ENCODE data around the gene RUSC1.

RUSC1 gene

DNA sequence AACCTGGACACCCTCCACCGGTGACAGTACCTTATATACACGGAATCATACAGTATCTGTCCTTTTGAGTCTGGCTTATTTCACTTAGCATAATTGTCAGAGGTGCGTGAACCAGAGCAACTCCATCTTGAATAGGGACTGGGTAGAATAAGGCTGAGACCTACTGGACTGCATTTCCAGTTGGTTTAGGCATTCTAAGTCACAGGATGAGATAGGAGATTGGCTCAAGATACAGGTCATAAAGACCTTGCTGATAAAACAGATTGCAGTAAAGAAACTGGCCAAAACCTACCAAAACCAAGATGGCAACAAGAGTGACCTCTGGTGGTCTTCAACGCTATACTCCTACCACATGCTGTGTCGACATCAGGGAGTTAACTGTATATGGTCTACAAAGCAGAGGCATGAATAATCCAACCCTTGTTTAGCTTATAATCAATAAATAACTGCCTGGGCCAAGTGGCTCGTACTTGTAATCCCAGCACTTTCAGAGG is 13.4 kb upstream of the RUSC1 start:
- peaks cover 3% of the 10 kb centered on the region for H3K79me2 ChIP-seq
- no peak overlapping the region for H3K9ac ChIP-seq
- H2AFZ ChIP-seq, result no peak overlapping the region
- H3K9me3 ChIP-seq (ENCODE audit: control insufficient read depth, low read length), result no peaks in the 10 kb centered on the region
- H3K4me1 ChIP-seq, result peaks cover 4% of the 10 kb centered on the region
- no peaks in the 10 kb centered on the region for H3K27me3 ChIP-seq (ENCODE audit: control insufficient read depth, insufficient read depth, low read length)
- TF ChIP-seq, protein P1, sequence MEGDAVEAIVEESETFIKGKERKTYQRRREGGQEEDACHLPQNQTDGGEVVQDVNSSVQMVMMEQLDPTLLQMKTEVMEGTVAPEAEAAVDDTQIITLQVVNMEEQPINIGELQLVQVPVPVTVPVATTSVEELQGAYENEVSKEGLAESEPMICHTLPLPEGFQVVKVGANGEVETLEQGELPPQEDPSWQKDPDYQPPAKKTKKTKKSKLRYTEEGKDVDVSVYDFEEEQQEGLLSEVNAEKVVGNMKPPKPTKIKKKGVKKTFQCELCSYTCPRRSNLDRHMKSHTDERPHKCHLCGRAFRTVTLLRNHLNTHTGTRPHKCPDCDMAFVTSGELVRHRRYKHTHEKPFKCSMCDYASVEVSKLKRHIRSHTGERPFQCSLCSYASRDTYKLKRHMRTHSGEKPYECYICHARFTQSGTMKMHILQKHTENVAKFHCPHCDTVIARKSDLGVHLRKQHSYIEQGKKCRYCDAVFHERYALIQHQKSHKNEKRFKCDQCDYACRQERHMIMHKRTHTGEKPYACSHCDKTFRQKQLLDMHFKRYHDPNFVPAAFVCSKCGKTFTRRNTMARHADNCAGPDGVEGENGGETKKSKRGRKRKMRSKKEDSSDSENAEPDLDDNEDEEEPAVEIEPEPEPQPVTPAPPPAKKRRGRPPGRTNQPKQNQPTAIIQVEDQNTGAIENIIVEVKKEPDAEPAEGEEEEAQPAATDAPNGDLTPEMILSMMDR (IDR thresholded peaks at IDR 0.05), result no peak
- H3K27ac ChIP-seq, result no peak overlapping the region
- no peak overlapping the region for H3K4me3 ChIP-seq (ENCODE audit: low read depth, low read length)
- no peak overlapping the region for H3K4me2 ChIP-seq (ENCODE audit: low read length)
- no peaks in the 10 kb centered on the region for H3K36me3 ChIP-seq (ENCODE audit: control insufficient read depth, insufficient read depth, low read length)

DNA sequence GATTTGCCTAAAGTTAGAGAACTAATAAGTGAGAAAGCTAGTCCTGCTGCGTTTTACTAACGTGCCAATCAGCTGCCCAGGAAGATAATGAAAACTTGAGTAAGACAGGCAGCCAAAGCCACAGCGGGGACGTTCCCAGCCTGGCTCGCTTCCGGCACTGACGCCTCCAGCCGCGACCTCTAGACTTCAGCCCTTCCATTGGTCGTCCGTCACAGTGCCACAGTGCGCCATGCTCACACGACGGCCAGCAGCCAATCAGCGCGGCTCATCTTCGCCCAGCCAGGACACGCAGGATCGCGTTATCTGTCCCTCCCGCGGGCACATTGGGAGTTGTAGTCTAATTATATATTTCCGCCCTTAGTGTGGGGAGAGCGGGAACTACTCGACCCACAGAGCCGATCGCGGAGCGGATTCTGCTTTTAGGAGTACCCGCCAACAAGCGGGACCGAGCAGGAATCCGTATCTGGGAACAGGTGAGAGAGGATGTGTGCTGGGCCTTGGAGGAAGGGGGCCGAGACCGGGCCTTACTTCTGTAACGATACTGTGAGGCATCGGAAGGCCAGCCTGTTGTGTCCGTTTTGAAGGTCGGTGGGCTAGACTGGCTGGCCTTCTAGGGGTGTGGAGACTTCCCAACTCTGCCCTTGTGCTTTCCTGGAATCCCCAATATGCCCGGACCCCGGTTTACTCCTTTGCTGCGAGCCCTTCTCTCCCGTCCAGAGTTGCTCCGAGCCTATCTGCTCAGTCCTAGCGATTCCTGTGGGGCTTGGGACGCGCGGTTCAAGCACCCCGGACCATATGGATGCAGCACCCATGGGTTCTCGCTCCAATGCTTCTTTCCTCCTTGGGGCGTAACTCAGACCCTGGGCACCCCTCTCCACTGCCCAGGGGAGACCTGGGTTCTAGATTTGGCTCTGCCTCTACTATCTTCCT is 11.9 kb upstream of the RUSC1 start, which contains the start of gene FDPS:
FDPS (plus strand) TSS at position 374 of the 930 bp plus-strand sequence. CDS start 924 bp downstream, outside the sequence.
- Histone ChIP-seq H3K79me2 (peaks cover 3% of the 10 kb centered on the region), H3K9ac (peak within 1 kb of the TSS; percentile 57)
- TF ChIP-seq, protein P1 (IDR thresholded peaks at IDR 0.05), result no peak

DNA sequence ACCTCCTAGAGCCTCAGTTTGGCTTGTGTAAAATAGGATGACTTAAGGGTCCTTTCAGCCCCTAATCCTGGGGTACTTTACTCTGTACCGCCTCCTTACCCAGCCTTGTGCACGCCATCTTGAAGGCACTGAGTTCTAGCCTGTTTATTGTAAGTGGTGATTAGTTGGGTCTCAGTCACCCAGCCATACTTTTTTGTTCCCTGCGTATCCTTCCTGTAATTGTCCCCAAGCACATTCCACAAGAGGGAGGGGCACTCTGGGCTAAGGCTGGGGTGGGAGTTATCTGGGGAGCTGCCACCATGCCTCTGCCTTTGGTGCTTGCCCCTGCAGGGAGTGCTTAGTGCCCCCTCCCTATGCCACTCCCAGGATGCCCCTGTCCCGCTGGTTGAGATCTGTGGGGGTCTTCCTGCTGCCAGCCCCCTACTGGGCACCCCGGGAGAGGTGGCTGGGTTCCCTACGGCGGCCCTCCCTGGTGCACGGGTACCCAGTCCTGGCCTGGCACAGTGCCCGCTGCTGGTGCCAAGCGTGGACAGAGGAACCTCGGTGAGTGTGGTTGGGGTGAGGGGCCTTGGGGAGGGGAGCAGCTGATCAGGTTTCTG is 11.2 kb upstream of the RUSC1 start:
- Histone ChIP-seq H3K4me1 (peaks cover 4% of the 10 kb centered on the region), H3K36me3 (ENCODE audit: control insufficient read depth, insufficient read depth, low read length) (no peaks in the 10 kb centered on the region), H3K9me3 (ENCODE audit: control insufficient read depth, low read length) (no peaks in the 10 kb centered on the region), H3K4me3 (ENCODE audit: low read depth, low read length) (peak overlapping the region; percentile 98), H3K27me3 (ENCODE audit: control insufficient read depth, insufficient read depth, low read length) (no peaks in the 10 kb centered on the region), H3K27ac (peak overlapping the region; percentile 90), H3K9ac (no peak overlapping the region), H3K79me2 (peaks cover 3% of the 10 kb centered on the region), H2AFZ (no peak overlapping the region), H3K4me2 (ENCODE audit: low read length) (peak overlapping the region; percentile 90)
- TF ChIP-seq, protein P1 (IDR thresholded peaks at IDR 0.05), result no peak

More for the DNA sequence above, 11.9 kb upstream of the RUSC1 start, which contains the start of gene FDPS:
- H3K27me3 ChIP-seq (ENCODE audit: control insufficient read depth, insufficient read depth, low read length), result no peaks in the 10 kb centered on the region
- peak within 1 kb of the TSS; percentile 98 for H3K4me3 ChIP-seq (ENCODE audit: low read depth, low read length)
- H3K36me3 ChIP-seq (ENCODE audit: control insufficient read depth, insufficient read depth, low read length), result no peaks in the 10 kb centered on the region
- H3K27ac ChIP-seq, result peak within 1 kb of the TSS; percentile 90
- no peaks in the 10 kb centered on the region for H3K9me3 ChIP-seq (ENCODE audit: control insufficient read depth, low read length)
- H2AFZ ChIP-seq, result peak within 1 kb of the TSS; percentile 95
- peak within 1 kb of the TSS; percentile 90 for H3K4me2 ChIP-seq (ENCODE audit: low read length)
- peaks cover 4% of the 10 kb centered on the region for H3K4me1 ChIP-seq

DNA sequence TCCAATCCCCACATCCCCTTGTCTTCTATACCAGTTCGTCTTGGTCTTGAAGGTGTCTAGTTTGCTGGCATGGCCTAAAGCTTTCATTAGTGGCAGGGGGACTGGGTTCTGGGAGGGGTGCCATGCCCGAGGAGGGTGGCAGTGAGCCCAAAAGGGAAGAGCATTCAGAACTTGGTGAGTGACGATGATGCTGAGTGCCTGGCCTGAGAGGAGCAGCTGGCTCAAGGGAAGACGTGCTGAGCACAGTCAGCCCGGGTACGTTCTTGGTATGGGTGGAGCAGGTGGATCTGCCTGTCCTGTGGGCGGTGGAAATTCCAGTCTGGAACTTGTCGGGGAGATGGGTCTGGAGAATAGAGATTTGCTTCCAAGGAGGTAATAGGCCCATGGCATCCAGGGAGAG is 7.4 kb upstream of the RUSC1 start:
- TF ChIP-seq, protein P1 (IDR thresholded peaks at IDR 0.05), result no peak
- Histone ChIP-seq H3K27ac (no peak overlapping the region), H3K9me3 (ENCODE audit: control insufficient read depth, low read length) (no peaks in the 10 kb centered on the region)

More for the DNA sequence above, 7.4 kb upstream of the RUSC1 start:
- Histone ChIP-seq H3K27me3 (ENCODE audit: control insufficient read depth, insufficient read depth, low read length) (no peaks in the 10 kb centered on the region), H3K9ac (no peak overlapping the region), H2AFZ (no peak overlapping the region), H3K36me3 (ENCODE audit: control insufficient read depth, insufficient read depth, low read length) (no peaks in the 10 kb centered on the region), H3K4me2 (ENCODE audit: low read length) (no peak overlapping the region), H3K4me3 (ENCODE audit: low read depth, low read length) (no peak overlapping the region), H3K4me1 (peaks cover 4% of the 10 kb centered on the region), H3K79me2 (peaks cover 3% of the 10 kb centered on the region)
